Thyroid gland (tissue), 4 donors: Measurements from ENCODE around the gene CRISPLD2.

ENCODE experiments used
- POLR2A ChIP-seq, 2 donors: fragments of 450-650 bp; IDR thresholded peaks; one replicate each; pipeline ENCODE4 v1.6.1; 2017; ENCODE audit warnings: antibody characterized with exemption in 2 of 2, mild to moderate bottlenecking in 2 of 2, moderate library complexity in 1 of 2
- TF ChIP-seq, protein P1 (sequence below), 6 experiments: fragments of 200-600 bp in 3 of 6; fragments of 450-650 bp in 3 of 6; sonication (generic) in 3 of 6; IDR thresholded peaks; one replicate each; pipeline ENCODE4 v1.5.1; 2016 to 2019; ENCODE audit warnings: antibody characterized with exemption in 6 of 6, mild to moderate bottlenecking in 2 of 6, inconsistent platforms in 1 of 6, moderate library complexity in 1 of 6

DNA sequence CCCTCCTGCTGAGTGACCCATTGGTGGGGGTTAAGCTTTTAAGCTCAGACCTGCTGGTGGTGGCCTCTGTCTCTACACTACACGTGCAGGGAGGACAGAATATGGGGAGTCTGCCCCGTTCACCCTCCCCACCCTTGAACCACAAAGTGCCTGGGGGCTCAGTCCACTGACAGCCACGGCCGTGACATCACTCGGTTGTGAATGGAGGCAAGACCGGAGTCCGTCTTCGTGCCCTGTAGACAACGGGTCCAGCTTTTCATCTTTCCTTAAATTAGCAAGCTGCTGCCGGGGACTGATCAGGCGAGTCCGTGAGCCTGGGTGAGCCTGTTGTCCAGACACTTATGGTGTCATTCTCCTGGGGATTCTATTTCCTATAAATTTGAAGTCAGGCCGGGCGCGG, 67.4 kb downstream of the CRISPLD2 start:
- TF ChIP-seq, protein P1, sequence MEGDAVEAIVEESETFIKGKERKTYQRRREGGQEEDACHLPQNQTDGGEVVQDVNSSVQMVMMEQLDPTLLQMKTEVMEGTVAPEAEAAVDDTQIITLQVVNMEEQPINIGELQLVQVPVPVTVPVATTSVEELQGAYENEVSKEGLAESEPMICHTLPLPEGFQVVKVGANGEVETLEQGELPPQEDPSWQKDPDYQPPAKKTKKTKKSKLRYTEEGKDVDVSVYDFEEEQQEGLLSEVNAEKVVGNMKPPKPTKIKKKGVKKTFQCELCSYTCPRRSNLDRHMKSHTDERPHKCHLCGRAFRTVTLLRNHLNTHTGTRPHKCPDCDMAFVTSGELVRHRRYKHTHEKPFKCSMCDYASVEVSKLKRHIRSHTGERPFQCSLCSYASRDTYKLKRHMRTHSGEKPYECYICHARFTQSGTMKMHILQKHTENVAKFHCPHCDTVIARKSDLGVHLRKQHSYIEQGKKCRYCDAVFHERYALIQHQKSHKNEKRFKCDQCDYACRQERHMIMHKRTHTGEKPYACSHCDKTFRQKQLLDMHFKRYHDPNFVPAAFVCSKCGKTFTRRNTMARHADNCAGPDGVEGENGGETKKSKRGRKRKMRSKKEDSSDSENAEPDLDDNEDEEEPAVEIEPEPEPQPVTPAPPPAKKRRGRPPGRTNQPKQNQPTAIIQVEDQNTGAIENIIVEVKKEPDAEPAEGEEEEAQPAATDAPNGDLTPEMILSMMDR (IDR thresholded peaks at IDR 0.05), result no peak
- no peak for TF ChIP-seq POLR2A (IDR thresholded peaks at IDR 0.05)
